AG10803 (cell line): ENCODE measurements around the gene SLC27A1.
"Not testable (repeated sequence)": the region's sequence is repeated elsewhere in the genome, so short reads cannot be mapped to it uniquely, and the experiment has no call there.

Experiments used
- DNase-seq: peaks from one replicate; pipeline ENCODE4 v3.0.0; 2010; ENCODE audit warnings: low read depth
- H3K4me3 ChIP-seq: 2 replicates; pipeline ENCODE4 v1.5.1; 2011; ENCODE audit warnings: mild to moderate bottlenecking, low read length, control low read depth
- TF ChIP-seq, protein P1 (sequence below): conservative IDR thresholded peaks from 2 replicates; pipeline ENCODE4 v1.5.1; 2011; ENCODE audit warnings: mild to moderate bottlenecking, low read length, control low read depth, inconsistent platforms

SLC27A1 gene

DNA sequence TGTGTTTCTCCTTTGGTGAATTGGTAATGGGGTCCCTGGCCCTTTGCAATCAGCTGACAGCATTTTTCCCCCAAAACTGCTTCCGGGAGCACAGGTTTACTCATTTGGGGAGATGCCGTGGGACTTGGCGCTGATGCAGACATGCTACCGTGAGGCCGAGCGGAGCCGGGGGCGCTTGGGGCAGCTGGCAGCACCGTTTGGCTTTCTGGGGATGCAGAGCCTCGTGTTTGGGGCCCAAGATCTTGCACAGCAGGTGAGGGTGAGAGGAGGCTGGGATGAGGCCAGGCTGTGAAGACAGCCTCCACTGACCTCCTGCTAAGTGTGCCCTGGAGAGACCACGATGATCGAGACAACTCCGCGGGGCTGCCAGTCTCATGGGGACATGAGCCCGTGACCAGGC, 71.7 kb downstream of the SLC27A1 start:
- DNase-seq: no peak
- no peak overlapping the region for H3K4me3 ChIP-seq
- TF ChIP-seq, protein P1, sequence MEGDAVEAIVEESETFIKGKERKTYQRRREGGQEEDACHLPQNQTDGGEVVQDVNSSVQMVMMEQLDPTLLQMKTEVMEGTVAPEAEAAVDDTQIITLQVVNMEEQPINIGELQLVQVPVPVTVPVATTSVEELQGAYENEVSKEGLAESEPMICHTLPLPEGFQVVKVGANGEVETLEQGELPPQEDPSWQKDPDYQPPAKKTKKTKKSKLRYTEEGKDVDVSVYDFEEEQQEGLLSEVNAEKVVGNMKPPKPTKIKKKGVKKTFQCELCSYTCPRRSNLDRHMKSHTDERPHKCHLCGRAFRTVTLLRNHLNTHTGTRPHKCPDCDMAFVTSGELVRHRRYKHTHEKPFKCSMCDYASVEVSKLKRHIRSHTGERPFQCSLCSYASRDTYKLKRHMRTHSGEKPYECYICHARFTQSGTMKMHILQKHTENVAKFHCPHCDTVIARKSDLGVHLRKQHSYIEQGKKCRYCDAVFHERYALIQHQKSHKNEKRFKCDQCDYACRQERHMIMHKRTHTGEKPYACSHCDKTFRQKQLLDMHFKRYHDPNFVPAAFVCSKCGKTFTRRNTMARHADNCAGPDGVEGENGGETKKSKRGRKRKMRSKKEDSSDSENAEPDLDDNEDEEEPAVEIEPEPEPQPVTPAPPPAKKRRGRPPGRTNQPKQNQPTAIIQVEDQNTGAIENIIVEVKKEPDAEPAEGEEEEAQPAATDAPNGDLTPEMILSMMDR: no peak

DNA sequence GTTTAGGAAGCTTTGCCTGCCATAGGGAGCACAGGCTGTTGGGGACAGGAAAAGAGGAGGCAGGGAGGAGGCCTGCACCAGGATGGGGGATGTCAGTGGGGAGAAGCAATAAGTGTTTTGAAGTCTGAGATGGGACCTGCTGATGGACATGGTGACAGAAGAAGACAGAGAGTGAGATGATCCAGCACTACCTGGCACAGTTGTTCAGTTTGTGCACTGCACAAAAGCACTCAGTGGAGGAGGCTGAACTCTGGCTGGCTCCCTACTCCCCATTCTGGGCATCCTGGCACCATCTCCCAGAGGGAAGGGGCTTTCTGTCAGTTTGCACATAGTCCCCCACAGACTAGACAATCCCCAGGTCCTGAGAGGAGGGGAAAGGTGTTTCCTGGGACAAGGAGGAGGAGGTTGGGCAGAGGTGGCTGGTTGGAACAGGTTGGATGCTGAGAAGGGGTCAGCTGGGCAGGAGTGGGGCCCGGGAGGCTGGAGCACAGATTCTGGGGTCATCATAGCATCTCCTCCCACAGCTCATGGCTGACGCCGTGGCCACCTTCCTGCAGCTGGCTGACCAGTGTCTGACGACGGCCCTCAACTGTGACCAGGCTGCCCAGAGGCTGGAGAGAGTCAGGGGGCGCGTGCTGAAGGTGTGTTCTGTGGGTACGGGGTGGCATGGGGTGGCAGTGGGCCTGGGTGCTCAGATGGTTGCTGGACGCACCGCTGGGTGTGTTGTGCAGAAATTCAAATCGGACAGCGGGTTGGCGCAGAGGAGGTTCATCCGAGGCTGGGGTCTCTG, 72.7 kb downstream of the SLC27A1 start:
- TF ChIP-seq, protein P1: no peak
- no peak for DNase-seq
- H3K4me3 ChIP-seq: no peak overlapping the region

DNA sequence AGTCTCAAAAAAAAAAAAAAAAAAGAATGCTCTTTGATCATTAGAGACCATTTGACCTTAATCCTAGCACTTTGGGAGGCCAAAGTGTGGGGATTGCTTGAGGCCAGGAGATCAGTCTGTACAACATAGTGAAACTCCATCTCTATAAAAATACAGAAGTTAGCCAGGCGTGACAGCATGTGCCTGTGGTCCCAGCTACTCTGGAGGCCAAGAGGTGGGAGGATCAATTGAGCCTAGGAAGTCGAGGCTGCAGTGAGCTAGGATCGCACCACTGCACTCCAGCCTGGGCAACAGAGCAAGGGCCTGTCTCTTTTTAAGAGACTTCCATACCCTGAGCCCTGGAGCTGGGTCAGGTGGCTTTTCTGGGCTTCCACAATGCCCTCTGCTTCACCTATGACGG, 73.7 kb downstream of the SLC27A1 start:
- DNase-seq: no peak
- TF ChIP-seq, protein P1: no peak
- no peak overlapping the region for H3K4me3 ChIP-seq

DNA sequence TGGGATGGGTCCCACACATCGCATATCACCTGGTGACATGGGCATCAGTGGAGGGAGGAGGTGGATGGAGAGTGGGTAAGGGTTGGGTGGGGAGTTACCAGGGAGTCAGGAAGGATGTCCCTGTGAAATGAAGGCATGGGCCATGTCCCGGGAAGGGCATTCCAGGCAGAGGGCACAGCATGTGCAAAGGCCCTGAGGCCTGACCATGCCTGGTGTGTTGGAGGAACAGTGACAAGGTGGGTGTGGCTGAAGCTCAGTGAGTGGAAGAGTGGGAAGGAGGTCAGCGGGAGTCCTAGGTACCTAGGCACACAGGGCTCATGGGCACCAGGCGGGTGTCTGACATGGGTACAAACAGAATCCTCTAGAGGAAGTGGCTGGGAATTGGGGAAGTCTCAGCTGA, 74.1 kb downstream of the SLC27A1 start:
- TF ChIP-seq, protein P1: no peak
- DNase-seq: no peak
- H3K4me3 ChIP-seq: no peak overlapping the region

DNA sequence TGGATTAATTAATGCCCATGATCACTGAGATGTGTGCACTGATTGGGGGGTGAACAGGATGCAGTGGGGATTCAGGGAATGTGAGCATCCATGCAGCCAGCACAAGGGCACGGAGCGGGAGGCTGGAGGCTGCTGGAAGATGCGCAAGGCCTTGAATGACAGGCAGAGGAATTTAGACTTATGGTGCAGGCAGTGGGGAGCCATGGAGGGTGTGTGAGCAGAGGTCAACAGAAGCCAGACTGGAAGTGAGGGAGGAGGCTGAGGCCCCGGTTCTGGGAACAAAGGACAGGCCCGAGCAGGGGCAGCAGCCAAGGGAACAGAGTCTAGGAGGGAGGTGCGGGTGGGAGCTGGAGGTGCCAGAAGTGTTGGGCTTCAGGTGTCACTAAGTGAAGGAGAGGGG, 77.8 kb downstream of the SLC27A1 start:
- TF ChIP-seq, protein P1: no peak
- H3K4me3 ChIP-seq: no peak overlapping the region

DNA sequence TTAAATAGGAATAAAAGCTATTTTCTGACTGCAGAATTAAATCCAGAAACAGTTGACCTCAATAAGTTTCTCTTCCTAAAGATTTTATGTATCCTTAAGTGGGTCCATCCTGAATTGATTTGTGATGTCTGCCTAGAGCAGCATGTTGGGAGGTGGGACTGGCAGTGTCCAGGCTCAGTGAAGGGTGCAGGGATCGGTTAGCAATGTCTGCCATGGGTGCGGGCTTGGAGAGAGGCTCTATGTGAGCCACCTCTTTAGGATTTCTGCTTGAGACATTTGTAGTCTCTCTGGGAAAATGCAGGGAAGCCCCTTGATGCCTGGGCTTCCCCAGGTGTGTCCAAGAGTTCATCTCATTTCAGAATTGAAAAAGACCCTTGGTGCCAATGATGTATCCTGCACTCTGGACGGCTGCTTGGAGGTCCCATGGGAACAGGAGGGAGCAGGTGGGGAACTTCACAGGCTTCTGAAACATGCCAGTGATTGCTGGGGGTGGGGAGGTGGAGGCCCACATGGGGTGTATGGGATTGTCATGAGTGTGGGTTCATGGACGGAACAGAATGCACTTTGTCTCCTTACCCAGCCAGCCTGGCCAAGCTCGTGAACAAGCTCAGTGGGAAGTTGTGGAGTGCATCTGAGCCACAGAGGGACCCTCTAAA, 78.9 kb downstream of the SLC27A1 start:
- TF ChIP-seq, protein P1: no peak
- no peak for DNase-seq
- no peak overlapping the region for H3K4me3 ChIP-seq

More for the DNA sequence above, 77.8 kb downstream of the SLC27A1 start:
- DNase-seq: no peak

DNA sequence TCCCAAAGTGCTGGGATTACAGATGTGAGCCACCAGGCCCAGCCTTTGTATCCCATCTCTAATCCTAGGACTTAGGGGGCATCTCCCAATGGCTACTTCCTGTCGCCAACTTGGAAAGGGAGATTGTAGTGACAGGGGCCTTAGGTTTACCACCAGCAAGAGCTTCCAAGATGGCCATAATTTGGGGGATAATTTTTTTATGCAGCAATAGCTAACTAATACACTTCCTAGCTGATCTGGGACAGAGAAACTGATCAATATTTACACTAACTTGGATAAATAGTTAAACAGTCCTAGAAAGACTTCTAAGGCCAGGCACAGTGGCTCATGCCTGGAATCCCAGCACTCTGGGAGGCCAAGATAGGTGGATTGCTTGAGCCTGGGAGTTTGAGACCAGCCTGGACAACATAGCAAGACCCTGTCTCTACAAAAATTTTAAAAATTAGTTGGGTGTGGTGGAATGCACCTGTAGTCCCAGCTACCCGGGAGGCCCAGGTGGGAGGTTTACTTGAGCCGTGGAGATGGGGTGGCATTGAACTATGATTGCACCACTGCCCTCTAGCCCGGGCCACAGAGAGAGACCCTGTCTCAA, 79.8 kb downstream of the SLC27A1 start:
- no peak for DNase-seq
- TF ChIP-seq, protein P1: no peak
- no peak overlapping the region for H3K4me3 ChIP-seq

DNA sequence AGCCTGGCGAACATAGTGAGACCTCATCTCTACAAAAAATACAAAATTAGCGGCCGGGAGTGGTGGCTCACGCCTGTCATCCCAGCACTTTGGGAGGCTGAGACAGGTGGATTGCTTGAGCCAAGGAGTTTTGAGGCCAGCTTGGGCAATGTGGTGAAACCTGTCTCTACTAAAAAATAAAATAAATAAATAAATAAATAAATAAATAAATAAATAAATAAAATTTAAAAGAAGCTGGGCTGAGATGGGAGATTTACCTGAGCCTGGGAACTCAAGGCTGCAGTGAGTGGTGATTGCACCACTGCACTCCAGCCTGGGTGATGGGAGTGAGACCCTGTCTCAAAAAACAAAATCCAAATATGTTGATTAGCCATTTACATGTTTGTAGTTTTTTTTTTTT, 82.4 kb downstream of the SLC27A1 start:
- not testable (repeated sequence) for DNase-seq, H3K4me3 ChIP-seq
